NCI-H2196 treated with DMSO at 0.1 percent for 48 hours (cell line): ENCODE measurements around the gene BCAS3.

Experiments used
- DNase-seq: peaks from one replicate; lab custom pipeline; 2025; ENCODE audit not compliant: unreplicated experiment; lab: John Stamatoyannopoulos, UW

Gene BCAS3

GRCh38 chr17:61372436-61372835, 694.8 kb downstream of the BCAS3 start:
- no peak for DNase-seq

- no peak for DNase-seq
Measured at GRCh38 chr17:61376931-61377838, 699.5 kb downstream of the BCAS3 start.

- no peak for DNase-seq
Measured at GRCh38 chr17:61378658-61379456, 701.2 kb downstream of the BCAS3 start.

- no peak for DNase-seq
Measured at GRCh38 chr17:61379457-61380216, 702.0 kb downstream of the BCAS3 start.

GRCh38 chr17:61380217-61380835, 702.7 kb downstream of the BCAS3 start:
- no peak for DNase-seq

- DNase-seq: no peak
Measured at GRCh38 chr17:61380836-61381525, 703.3 kb downstream of the BCAS3 start.

- DNase-seq: no peak
Measured at GRCh38 chr17:61381537-61381936, 703.9 kb downstream of the BCAS3 start.

- no peak for DNase-seq
Measured at GRCh38 chr17:61382796-61383688, 705.4 kb downstream of the BCAS3 start.

GRCh38 chr17:61383689-61384201, 706.1 kb downstream of the BCAS3 start:
- DNase-seq: no peak

- no peak for DNase-seq
Measured at GRCh38 chr17:61384354-61384691, 706.7 kb downstream of the BCAS3 start.

- no peak for DNase-seq
Measured at GRCh38 chr17:61384692-61385576, 707.3 kb downstream of the BCAS3 start.

- DNase-seq: no peak
Measured at GRCh38 chr17:61385577-61386236, 708.1 kb downstream of the BCAS3 start.

GRCh38 chr17:61386251-61386650, 708.6 kb downstream of the BCAS3 start:
- DNase-seq: no peak

GRCh38 chr17:61387011-61387410, 709.4 kb downstream of the BCAS3 start:
- DNase-seq: no peak

GRCh38 chr17:61387511-61388305, 710.1 kb downstream of the BCAS3 start:
- DNase-seq: no peak

GRCh38 chr17:61388561-61389356, 711.1 kb downstream of the BCAS3 start:
- no peak for DNase-seq
